Adrenal gland (tissue), 12 donors: Measurements from ENCODE around the gene KIDINS220. TPM values are rescaled to one million over a fixed set of nuclear protein-coding genes. Genes with fewer than 3 reads are reported as not detected.

ENCODE experiments used
- DNase-seq, 7 donors: peaks; one replicate each; pipeline ENCODE4 v3.0.0-alpha.2; 2019 to 2020
- H3K27ac ChIP-seq, 5 donors: fragments of 200-600 bp; sonication (generic) in 4 of 5; 1 replicate in 3 of 5; 2 replicates in 2 of 5; pipeline versions ENCODE4 v1.5.1 to v1.8.0; 2016 to 2020; ENCODE audit warnings: mild to moderate bottlenecking in 1 of 5
- H3K27me3 ChIP-seq: fragments of 200-600 bp; 2 replicates; pipeline ENCODE4 v1.8.0; 2021
- H3K36me3 ChIP-seq, 2 donors: fragments of 200-600 bp; replicated peaks in 1 of 2; 1 replicate in 1 of 2; 2 replicates in 1 of 2; pipeline versions ENCODE4 v1.5.1 to v1.8.0; 2018 to 2022
- H3K4me1 ChIP-seq, 2 donors: fragments of 200-600 bp; replicated peaks in 1 of 2; 1 replicate in 1 of 2; 2 replicates in 1 of 2; pipeline versions ENCODE4 v1.5.1 to v1.8.0; 2018 to 2021
- H3K4me3 ChIP-seq, 4 donors: fragments of 200-600 bp; sonication (generic) in 3 of 4; one replicate each; pipeline ENCODE4 v1.5.1; 2016 to 2018
- H3K9me3 ChIP-seq, 3 donors: fragments of 200-600 bp; sonication (generic) in 1 of 3; replicated peaks in 1 of 3; 1 replicate in 2 of 3; 2 replicates in 1 of 3; pipeline versions ENCODE4 v1.5.1 to v1.8.0; 2016 to 2021
- CTCF ChIP-seq, 6 experiments: fragments of 450-650 bp in 4 of 6; fragments of 200-600 bp in 2 of 6; sonication (generic) in 1 of 6; IDR thresholded peaks; 1 replicate in 5 of 6; 2 replicates in 1 of 6; pipeline versions ENCODE4 v1.5.1 to v1.8.0; 2016 to 2021; ENCODE audit warnings: antibody characterized with exemption in 6 of 6, mild to moderate bottlenecking in 2 of 6, moderate library complexity in 1 of 6
- POLR2A ChIP-seq, 2 donors: fragments of 450-650 bp; IDR thresholded peaks; one replicate each; pipeline ENCODE4 v1.6.1; 2017; ENCODE audit warnings: antibody characterized with exemption in 2 of 2, mild to moderate bottlenecking in 2 of 2, moderate library complexity in 1 of 2
- WGBS, 4 donors: extraction: QIAGEN DNeasy Blood & Tissue Kit in 2 of 4; methylation state at CpG; one replicate each; pipeline versions ENCODE4 v1.1.5 to v1.1.7; 2013 to 2017; 5-methylcytosine and 5-hydroxymethylcytosine counted together
- intact Hi-C, 2 donors: fragments of 100-400 bp; cut with DNase I; formaldehyde crosslinking; loops; one replicate each; pipeline versions ENCODE4 v1.14.1 to v1.15.0; 2022 to 2023
- polyA plus RNA-seq, 3 donors: library from polyadenylated mRNA; stranded (reverse); fragments of 200-250 nt in 2 of 3; fragments of 350-450 nt in 1 of 3; fragmentation: Illumina TruSeq in 1 of 3; extraction: RNeasy Lipid Tissue Mini Kit (QIAGEN cat#74804) in 1 of 3; gene quantifications; one replicate each; pipeline ENCODE4 v1.2.3, GENCODE V29; 2013 to 2014
- total RNA-seq, 9 donors: library from RNA; depleted of rRNA in 4 of 9; stranded (reverse); fragments of >200 nt in 4 of 9; fragments of 120-200 nt in 1 of 9; fragmentation: NEBNext Ultra II Directional in 1 of 9; extraction: Animal tissue kit (Norgen Biotek cat#: 25700) in 1 of 9; gene quantifications; one replicate each; pipeline versions ENCODE4 v1.1.0 to v1.2.4, GENCODE V29; 2013 to 2023
- donor health status: healthy with polysubstance abuse.
- donor health status: Bipolar disorder and iron deficiency.
- donor health status: DM: yes; HTN: yes; CAD: no.
- donor health status: DM: no; HTN: no; CAD: no.
- donor health status: DM: no; HTN: no; CAD: no.
- donor health status: DM: yes; HTN: yes; CAD: no.

KIDINS220 gene
- total and polyA plus RNA-seq, 12 donors = 17.1 to 162 (median 58.3) TPM

- 1% methylated on average over 29 to 30 of the region's 30 CpGs for WGBS, 4 donors
- H3K4me3 ChIP-seq = peak overlapping the region in 3 of 4 donors; percentile 70 to 100 (median 90)
- intact Hi-C loops = loop anchor here in 1 of 2 donors (10.0 kb wide), 1 partner anchor 168 kb away; no protein-coding TSS in a partner anchor
- peaks cover 15 to 22% of the 10 kb centered on the region in 2 donors for H3K4me1 ChIP-seq
- H3K27me3 ChIP-seq = no peaks in the 10 kb centered on the region
- no peaks in the 10 kb centered on the region for H3K9me3 ChIP-seq
- peak in 1 of 6 experiments; percentile 10 for TF ChIP-seq CTCF (IDR thresholded peaks at IDR 0.05)
- TF ChIP-seq POLR2A (IDR thresholded peaks at IDR 0.05) = peak; percentile 11 to 38
- peak; percentile 52 to 77 (median 58) for DNase-seq
- no peaks in the 10 kb centered on the region for H3K36me3 ChIP-seq
- H3K27ac ChIP-seq = peak overlapping the region; percentile 66 to 90 (median 81)
Observed at GRCh38 chr2:8682719-8683667, 154.4 kb downstream of the KIDINS220 start.

- H3K4me3 ChIP-seq = peak within 1 kb of the TSS; percentile 70 to 100 (median 82)
- H3K9me3 ChIP-seq = no peaks in the 10 kb centered on the region
- peak within 1 kb of the TSS; percentile 74 to 97 (median 95) for H3K27ac ChIP-seq
- intact Hi-C loops = loop anchor here in 1 of 2 donors (10.0 kb wide), 1 partner anchor 167 kb away; no protein-coding TSS in a partner anchor
- H3K27me3 ChIP-seq = no peaks in the 10 kb centered on the region
- H3K36me3 ChIP-seq = no peaks in the 10 kb centered on the region
- 0 to 2% (median 1%) methylated on average over 17 to 67 of the region's 70 CpGs for WGBS, 4 donors
- TF ChIP-seq CTCF (IDR thresholded peaks at IDR 0.05) (peak in 1 of 6 experiments; percentile 19), POLR2A (IDR thresholded peaks at IDR 0.05) (peak; percentile 100)
- H3K4me1 ChIP-seq = peaks cover 23 to 32% of the 10 kb centered on the region in 2 donors
- peak; percentile 99 to 100 (median 99) for DNase-seq
Observed at GRCh38 chr2:8681786-8682692, 155.4 kb downstream of the KIDINS220 start, which contains the start of gene ID2. TSS of gene ID2 (plus strand) at chr2:8682056. CDS start at chr2:8682166, 110 bp downstream.

GRCh38 chr2:8680822-8681760 is 156.3 kb downstream of the KIDINS220 start:
- Histone ChIP-seq H3K27me3 (no peaks in the 10 kb centered on the region), H3K27ac (peak overlapping the region; percentile 74 to 97 (median 95)), H3K4me3 (peak overlapping the region in 2 of 4 donors; percentile 32 to 70), H3K9me3 (no peaks in the 10 kb centered on the region), H3K4me1 (peaks cover 23 to 35% of the 10 kb centered on the region in 2 donors), H3K36me3 (no peaks in the 10 kb centered on the region)
- WGBS, 4 donors = 1 to 2% (median 1%) methylated on average over 29 to 30 of the region's 30 CpGs
- no peak for TF ChIP-seq CTCF (IDR thresholded peaks at IDR 0.05)
- TF ChIP-seq POLR2A (IDR thresholded peaks at IDR 0.05) = peak in 1 of 2 donors; percentile 71
- intact Hi-C loops = loop anchor here in 1 of 2 donors (10.0 kb wide), 1 partner anchor 166 kb away; no protein-coding TSS in a partner anchor
- peak; percentile 54 to 90 (median 81) for DNase-seq
